ENCODE measurements around the gene TCP11L1. TPM values are rescaled to one million over a fixed set of nuclear protein-coding genes. Genes with fewer than 3 reads are reported as not detected.
A peak's percentile ranks its signal among the peaks of the same experiment; 100 is the strongest.

The TCP11L1 gene
- total and polyA plus RNA-seq, 9 of the 15 experiments (the other 6 are each of a cell fraction or from before 2014, with no cell fraction given) = 1.6 to 15.3 (median 5.4) TPM

DNA sequence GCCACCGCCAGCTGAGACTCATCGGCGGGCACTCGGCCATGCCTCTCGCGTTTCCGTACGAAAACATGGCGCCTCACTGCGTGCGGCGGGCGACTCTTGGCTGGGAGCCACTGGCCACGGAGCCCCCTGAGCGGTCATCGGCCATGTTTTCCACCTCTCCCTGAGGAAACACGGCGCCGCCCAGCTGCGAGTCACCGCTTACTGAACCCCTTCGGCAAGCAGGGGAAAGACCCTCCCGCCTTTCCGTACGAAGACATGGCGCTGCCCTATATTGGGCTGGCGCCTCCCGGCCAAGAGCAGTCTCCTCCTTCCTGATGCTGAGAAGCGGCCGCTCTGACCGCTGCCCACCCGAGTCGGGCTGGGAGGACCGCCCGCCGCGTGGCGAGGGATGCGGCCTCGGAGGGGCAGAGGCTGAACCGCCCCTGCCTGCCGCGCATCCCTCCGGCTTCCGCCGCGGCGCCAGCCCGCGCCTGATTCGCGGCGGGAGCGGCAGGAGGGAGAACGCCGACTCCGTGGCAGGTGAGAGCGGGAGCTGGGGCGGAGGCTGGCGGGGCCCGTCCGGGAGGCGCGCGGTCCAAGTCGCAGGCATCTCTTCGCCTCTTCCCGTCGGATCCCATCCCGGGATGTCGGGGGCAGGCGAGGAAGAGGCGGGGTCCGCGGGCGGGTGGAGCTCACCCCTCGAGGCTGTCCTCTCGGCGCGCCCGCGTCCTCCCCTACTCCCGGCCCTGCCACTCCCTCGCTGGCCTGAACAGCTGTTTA is at the start of gene TCP11L1 (continued):
- no peak for TF ChIP-seq ZNF12 (CRISPR knock-in tag; IDR thresholded peaks at IDR 0.05)
- no peak for TF ChIP-seq TCF7 (IDR thresholded peaks at IDR 0.05; ENCODE audit: borderline replicate concordance)
- TF ChIP-seq FOSL1 (tag; conservative IDR thresholded peaks at IDR 0.05) = peak; percentile 57; the same call in 1 of the 2 replicates
- peak; percentile 87 for TF ChIP-seq RBFOX2 (IDR thresholded peaks at IDR 0.05; ENCODE audit: low read depth, low read length)
- TF ChIP-seq EGR1 (conservative IDR thresholded peaks at IDR 0.05) = no peak
- TF ChIP-seq L3MBTL2 (IDR thresholded peaks at IDR 0.05) = no peak
- TF ChIP-seq, protein P1, sequence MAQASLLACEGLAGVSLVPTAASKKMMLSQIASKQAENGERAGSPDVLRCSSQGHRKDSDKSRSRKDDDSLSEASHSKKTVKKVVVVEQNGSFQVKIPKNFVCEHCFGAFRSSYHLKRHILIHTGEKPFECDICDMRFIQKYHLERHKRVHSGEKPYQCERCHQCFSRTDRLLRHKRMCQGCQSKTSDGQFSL (CRISPR knock-in tag; IDR thresholded peaks at IDR 0.05) = no peak
- TF ChIP-seq, protein P1 (tag; IDR thresholded peaks at IDR 0.05) = no peak
- no peak for TF ChIP-seq MEIS2 (IDR thresholded peaks at IDR 0.05; ENCODE audit: partially characterized antibody)
- no peak for TF ChIP-seq FOXJ2 (tag; IDR thresholded peaks at IDR 0.05)
- TF ChIP-seq ATF1 (CRISPR knock-in tag; IDR thresholded peaks at IDR 0.05) = no peak
- TF ChIP-seq ATF1 (tag; IDR thresholded peaks at IDR 0.05) = peak; percentile 86
- TF ChIP-seq RBM22 (IDR thresholded peaks at IDR 0.05; ENCODE audit: low read depth, low read length, poor library complexity, severe bottlenecking) = no peak
- TF ChIP-seq, protein P2, sequence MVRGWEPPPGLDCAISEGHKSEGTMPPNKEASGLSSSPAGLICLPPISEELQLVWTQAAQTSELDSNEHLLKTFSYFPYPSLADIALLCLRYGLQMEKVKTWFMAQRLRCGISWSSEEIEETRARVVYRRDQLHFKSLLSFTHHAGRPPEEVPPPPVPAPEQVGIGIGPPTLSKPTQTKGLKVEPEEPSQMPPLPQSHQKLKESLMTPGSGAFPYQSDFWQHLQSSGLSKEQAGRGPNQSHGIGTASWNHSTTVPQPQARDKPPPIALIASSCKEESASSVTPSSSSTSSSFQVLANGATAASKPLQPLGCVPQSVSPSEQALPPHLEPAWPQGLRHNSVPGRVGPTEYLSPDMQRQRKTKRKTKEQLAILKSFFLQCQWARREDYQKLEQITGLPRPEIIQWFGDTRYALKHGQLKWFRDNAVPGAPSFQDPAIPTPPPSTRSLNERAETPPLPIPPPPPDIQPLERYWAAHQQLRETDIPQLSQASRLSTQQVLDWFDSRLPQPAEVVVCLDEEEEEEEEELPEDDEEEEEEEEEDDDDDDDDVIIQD (CRISPR knock-in tag; IDR thresholded peaks at IDR 0.05) = 0 out of 2 replicates have a peak, but pooled peaks have one; percentile 21
- TF ChIP-seq MAFF (IDR thresholded peaks at IDR 0.05; ENCODE audit: low read length) = no peak
- TF ChIP-seq, protein P3, sequence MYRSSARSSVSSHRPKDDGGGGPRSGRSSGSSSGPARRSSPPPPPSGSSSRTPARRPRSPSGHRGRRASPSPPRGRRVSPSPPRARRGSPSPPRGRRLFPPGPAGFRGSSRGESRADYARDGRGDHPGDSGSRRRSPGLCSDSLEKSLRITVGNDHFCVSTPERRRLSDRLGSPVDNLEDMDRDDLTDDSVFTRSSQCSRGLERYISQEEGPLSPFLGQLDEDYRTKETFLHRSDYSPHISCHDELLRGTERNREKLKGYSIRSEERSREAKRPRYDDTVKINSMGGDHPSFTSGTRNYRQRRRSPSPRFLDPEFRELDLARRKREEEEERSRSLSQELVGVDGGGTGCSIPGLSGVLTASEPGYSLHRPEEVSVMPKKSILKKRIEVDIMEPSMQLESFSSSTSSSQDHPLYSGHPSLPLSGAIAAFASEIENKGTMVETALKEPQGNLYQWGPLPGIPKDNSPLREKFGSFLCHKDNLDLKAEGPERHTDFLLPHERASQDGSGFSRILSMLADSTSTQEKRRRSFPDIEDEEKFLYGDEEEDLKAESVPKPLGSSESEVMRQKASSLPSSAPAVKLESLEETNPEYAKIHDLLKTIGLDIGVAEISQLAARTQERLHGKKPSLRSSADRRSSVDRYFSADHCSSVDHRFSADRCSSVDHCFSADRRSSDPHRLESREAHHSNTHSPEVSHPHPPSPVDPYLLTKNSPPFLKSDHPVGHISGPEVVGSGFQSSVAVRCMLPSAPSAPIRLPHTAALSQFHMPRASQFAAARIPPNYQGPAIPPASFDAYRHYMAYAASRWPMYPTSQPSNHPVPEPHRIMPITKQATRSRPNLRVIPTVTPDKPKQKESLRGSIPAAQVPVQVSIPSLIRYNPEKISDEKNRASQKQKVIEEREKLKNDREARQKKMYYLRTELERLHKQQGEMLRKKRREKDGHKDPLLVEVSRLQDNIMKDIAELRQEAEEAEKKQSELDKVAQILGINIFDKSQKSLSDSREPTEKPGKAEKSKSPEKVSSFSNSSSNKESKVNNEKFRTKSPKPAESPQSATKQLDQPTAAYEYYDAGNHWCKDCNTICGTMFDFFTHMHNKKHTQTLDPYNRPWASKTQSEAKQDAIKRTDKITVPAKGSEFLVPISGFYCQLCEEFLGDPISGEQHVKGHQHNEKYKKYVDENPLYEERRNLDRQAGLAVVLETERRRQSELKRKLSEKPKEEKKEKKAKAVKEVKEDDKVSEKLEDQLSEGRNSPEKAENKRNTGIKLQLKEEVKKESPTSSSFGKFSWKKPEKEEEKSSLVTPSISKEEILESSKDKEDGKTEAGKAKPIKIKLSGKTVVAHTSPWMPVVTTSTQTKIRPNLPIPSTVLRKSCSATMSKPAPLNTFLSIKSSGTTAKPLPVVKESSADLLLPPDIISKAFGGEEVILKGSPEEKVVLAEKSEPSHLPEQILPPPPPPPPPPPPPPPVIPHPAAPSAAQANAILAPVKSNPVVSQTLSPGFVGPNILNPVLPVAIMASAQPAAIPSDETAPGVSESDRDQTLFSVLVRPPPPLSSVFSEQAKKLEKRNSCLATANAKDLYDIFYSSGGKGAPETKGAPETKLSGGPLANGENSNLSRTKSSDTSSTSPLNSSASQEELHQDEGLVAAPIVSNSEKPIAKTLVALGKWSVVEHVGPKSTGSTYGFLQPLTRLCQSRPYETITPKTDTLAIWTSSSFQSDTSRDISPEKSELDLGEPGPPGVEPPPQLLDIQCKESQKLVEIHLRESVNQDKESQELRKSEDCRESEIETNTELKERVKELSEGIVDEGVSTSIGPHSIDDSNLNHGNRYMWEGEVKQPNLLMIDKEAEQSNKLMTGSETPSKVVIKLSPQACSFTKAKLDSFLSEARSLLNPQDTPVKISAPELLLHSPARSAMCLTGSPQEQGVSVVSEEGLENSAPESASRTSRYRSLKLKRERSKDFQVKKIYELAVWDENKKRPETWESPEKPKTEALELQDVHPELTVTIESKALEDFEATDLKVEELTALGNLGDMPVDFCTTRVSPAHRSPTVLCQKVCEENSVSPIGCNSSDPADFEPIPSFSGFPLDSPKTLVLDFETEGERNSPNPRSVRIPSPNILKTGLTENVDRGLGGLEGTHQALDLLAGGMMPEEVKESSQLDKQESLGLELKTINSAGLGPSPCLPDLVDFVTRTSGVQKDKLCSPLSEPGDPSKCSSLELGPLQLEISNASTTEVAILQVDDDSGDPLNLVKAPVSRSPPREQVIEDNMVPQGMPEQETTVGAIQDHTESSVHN (IDR thresholded peaks at IDR 0.05; ENCODE audit: borderline replicate concordance in 1 of 2, low read depth in 1 of 2) = no peak
- peak; percentile 22 to 73; a peak in 1 of 4 replicates for TF ChIP-seq SIN3A (IDR thresholded peaks at IDR 0.05; ENCODE audit: borderline replicate concordance in 2 of 2, control insufficient read depth in 1 of 2, low read depth in 2 of 2, low read length in 2 of 2)
- no peak for TF ChIP-seq MED1 (CRISPR knock-in tag; IDR thresholded peaks at IDR 0.05; ENCODE audit: borderline replicate concordance)
